HG03571 (cell line): Measurements from ENCODE around the gene CSRP3.

Experiments used
- ATAC-seq: cut with Tn5 transposase; IDR thresholded peaks from one replicate; pipeline ENCODE4 v1.9.1; 2021; ENCODE audit not compliant: unreplicated experiment

Gene CSRP3

DNA sequence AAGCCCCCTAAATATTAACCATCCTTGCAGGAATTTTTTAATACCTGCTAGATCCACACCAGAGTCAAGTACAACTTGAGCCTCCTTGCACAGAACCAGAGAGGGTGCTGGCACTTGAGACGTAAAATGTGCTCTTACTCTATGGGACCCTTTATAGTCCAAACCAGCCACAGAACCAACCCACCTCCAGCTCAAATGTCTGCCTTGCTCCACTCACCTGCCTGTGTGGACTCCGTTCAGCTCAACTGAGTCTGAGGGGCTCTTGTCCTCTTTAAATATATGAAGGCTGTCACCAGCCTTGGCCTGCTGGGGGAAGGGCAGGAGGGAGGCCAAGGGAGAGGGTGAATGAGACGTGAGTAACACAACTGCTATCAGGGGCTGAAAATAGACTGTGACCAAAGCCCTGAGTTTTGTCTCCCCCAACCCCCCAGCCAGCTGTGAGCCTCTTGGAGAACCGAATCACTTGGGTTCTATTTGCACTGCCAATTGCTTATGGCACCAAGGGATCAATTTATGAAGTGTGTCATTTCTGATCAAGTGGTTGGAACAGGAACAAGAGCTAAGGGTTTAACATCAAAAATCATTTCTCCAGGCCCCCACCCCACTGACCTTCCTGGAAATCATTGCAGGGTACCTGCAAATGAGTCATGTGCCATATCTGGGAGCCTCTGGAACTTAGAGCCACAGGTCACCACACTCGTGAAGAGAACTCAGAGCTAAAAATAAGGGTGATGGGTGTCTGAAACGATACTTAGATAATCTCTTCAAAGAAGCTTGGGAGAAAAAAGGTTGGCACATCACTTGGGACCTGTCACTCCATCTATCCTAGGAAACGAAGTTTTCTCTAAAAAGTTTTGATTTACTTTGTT is at the start of gene CSRP3:
Gene CSRP3, minus strand, starts transcription at position 247 of the 869 bp plus-strand sequence. CDS start 9,535 bp downstream, outside the sequence.
- no peak for ATAC-seq

DNA sequence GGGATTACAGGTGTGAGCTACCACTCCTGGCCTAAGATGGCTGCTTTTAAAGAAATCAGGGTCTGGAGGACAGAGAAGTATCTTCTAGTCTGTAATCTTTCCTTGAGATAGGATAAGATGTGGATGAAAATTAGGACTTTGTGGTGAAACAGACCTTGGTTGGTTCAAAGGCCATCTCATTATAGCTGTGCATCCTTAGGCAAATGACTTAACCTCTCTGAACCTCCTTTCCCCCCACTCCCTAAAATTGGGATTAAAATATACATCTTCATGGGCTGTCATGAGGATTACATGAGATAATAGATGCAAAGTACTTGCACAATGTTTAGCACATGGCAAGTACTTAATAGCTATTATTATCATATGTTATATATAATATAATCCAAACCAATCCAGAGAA is 49.8 kb upstream of the CSRP3 start:
- no peak for ATAC-seq

DNA sequence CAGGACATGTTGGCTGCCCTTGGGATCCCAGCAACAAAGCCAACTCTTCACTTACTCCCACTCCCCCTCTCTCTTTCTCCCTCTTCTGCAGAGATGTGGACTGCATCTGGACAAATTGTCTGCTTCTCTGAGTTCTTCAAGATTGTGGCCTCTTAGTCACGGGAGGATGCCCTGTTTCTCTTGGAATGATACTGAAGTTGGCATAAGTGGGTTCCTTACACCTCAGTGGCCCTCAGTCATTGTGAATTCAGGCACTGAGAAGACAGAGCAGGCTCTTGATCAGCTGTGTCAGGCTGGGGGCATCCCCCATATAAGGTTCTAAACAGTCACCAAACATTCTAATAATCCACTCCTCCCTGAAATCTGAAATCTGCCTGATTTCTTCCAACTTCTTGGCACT is 45.0 kb upstream of the CSRP3 start:
- ATAC-seq: no peak

DNA sequence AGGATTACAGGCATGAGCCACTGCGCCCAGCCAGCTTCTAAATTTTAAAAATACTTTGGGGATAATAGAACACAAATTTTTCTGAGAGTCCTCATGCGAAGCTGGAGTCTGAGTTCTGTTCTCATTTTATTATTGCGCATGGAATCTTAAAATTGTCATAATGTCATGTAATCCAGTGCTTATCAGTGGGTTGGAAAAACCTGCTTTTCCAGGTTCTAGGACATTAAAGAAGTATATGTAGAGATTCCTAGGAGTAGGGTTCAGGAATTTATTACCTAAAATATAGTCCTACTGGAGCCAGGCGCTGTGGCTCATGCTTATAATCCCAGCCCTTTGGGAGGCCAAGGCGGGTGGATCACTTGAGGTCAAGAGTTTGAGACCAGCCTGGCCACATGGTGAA is 43.6 kb upstream of the CSRP3 start:
- no peak for ATAC-seq

DNA sequence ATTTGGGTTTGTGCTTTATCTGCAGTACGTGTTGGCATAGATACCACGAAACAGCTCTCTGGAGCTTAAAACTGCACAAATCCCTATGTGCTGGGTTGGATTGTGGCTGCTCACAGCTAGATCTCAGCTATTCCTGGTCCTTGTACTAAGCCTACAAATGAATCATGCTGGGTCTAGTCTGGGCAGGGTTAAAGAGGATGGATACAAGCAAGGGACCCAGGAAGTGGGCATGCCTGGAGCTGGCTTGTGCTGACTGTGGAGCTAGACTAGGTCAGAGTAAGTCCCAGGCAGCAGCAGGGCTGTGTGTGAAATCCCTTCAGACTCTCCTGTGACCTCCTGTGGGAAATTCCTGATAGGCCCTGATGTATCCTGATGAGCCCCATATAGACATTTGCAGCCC is 42.8 kb upstream of the CSRP3 start:
- no peak for ATAC-seq

DNA sequence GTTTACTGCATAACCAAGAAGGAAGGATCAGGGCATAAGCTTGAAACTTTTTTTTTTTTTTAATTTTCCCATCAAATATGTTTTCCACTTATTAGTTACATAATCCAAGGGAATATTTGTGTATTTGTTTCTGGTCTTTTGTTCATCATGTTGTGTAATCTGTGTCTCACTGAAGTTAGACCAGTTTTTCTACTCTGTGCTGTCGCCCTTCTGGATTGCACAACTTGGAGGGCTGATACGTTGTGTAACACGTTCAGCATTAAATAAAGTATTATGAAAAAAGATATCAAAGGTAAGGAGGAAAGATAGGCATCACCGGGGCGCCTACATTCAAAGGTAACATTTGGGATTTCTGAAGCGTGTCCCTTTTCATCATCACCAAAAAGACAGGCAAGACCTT is 42.3 kb upstream of the CSRP3 start:
- no peak for ATAC-seq

DNA sequence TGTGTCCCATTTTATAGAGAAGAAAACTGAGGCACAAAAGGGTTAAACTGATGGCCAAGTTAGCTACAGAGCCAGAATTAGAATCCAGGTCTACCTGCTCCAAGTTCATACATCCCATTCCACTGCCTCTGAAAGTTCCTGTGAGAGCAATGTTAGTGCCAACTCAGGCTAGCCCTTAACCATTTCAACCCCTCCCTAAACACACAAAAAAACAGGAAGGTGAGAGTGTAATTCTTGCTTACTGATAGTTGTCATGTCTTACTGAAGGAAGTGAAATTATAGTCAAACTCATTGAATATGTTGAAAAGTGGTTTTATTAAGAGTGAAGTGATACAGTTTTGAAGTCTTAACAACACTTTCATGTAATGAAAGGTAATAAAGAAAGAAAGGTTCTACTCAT is 41.8 kb upstream of the CSRP3 start:
- no peak for ATAC-seq

DNA sequence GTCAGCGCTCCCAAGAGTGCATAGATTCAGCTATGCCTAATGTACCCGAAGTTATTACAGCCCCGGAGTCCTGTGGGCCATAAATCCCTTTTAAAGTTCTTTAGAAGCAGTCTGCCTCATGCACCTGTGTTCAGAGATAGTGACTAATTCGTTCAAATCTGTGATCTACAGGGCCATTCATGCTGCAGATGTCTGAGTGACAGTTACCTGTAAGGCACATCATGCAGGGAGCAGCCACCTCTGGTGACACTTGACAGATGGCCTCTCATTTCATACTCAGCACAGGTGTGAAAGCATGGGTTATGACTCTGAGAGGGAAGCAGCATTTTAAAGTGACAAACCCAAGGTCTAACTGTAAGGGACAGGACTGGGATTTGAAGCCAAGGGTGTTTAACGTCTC is 41.4 kb upstream of the CSRP3 start:
- no peak for ATAC-seq

DNA sequence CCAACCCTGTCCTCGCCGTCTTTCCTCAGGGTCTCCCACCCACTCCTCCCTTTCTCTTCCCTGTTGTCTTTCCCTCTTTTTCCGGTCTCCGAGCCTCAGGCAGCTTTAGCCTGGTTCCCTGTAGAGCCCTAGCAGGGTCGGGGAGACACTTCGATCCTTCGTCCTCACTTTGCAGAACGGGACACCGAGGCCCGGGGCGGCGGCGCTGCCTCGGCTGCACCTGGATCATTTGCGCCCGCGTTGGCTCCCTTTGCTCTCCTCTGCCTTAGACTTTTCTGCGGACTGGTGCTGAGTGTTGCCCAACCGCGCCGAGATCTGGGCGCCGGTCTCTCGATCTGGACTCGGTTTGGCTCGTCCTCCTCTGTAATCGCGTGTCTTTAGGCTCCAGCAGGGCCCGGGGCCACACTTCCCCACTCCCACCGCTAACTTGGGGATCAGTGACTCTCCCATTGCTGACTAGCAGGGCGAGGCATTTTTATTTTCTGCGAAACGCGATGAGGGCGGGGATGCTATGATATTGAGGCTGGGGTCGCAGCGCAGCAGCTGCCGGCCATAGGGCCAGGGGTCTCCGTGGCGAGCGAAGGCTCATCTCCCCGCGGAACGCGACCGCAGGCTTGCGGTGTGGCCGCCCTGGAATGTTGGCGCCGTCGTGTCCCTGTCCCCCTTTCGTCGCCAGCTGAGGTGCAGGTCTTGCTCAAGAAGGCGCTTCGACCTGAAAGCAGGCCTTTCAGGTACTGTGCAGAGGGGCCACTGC is 40.6 kb upstream of the CSRP3 start:
- no peak for ATAC-seq

DNA sequence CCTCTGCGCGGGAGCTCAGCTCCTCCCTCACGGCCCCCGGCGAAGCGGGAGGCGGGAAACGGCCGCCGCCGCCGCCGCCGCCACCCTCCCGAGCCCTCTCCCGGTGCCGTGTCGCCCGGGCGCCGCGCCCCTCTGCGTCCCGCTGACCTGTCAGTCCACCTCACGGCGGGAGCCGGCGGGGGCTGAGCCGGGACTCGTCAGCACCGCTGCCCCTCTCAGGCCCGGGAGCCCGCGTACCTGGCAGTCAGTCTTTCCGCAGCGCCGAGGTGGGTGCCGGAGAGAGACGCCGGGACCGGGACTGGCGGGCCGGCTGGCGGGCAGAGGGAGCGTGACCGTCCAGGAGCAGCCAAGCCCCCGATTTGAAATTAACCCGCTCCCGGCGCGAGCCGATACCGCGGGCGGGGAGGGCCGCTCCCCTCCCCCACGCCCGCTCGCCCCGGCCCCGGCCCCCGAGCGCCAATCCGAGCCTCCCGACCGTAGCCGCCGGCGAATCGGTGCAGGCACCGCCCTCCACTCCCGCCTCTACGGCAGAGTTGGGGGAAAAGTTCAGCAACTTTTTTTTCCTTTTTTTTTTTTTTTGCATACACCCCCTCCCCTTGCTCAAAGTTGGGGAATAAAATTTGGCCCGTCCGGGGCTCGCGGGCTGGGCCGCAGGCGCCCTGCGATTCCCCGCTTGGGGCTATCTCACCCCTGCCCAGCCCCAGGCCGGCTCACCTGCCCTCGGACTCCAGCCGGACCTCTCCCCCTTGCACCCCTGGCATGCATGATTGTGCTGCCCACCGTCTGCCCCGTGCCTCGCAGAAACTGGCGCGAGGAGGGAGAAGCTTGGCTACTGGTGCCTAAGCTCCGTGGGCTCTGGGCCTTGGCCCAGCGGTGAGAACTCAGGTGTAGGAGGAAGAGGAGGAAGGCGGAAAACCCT is 39.7 kb upstream of the CSRP3 start:
- peak; percentile 29 for ATAC-seq

DNA sequence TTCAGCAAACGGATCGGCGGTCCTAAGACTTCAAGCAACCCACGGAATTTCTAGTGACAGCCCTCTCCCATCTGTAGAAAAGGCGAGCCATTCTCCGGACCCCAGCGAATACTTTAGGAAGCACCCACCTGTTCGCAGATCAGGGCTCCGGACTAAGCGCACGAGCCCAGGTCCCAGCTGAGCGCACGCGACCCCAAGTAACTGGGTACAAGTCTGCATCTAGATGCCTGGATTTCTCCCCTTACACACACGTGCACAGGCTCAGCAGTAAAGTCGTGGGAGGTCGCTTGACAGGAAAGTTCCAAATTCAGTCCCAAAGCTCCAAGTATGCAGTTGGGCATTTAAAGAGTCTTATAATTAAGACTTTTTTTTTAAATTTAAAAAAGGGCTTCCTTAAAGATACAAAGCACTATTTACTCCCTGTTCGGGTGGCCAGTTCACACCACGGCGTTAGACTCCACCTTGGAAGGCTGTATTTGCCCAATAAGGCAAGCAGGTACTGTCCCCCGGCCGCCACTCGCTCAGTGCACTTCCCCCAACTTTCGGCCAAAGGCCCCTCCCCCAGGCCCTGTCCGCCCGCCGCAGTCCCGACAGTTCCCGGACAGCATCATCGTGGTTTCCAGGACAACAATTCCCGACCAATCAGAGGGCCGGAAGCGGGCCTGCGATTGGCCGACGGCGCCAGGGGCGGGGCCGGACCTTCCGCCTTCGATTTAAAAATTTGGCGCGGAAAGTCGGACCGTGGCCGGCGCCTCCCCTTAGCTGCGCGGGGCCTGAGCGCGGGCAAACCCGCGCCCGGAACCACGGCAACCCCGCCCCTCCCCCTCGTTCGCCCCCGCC is 38.9 kb upstream of the CSRP3 start, which contains the start of gene E2F8:
Gene E2F8, minus strand, starts transcription at position 526 of the 840 bp plus-strand sequence. CDS start 824 bp downstream, outside the sequence.
- peak; percentile 83 for ATAC-seq

DNA sequence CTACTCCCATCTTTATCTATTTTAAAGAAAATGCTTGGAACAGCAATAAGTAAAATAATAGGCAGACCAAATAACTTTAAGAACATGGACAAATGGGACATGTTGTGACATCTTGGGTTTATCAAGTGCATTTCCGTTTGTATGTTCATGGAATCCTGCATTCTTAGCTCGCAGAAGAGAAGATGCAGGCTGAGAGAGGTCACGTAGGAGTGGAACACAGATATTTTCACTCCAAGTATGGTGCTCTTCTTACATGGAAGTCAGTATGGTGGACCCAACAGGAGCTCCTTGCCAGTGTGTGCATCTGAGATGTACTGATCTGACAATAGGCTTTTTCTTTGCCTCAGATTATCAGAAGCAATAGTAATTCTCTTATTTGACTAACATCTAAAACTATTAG is 37.3 kb upstream of the CSRP3 start:
- ATAC-seq: no peak

DNA sequence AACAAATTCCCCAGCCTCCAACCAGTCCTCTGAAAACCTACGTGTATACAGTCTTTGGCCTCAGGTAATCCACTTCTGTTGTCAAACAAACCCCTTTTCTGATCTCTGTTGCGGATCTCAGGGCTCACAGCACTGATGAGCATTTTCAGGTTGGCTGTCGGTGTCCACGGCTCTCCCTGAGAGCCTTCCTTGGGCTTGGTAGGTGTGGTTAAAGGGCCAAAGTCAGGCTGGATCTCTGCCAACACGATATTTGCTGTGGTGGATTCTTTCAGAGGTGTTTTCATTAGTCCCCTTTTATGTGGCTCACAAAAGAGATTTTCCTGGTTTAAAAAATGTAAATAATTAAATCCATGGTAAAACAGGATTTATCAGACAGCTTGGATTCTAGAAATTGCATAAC is 36.0 kb upstream of the CSRP3 start:
- no peak for ATAC-seq

DNA sequence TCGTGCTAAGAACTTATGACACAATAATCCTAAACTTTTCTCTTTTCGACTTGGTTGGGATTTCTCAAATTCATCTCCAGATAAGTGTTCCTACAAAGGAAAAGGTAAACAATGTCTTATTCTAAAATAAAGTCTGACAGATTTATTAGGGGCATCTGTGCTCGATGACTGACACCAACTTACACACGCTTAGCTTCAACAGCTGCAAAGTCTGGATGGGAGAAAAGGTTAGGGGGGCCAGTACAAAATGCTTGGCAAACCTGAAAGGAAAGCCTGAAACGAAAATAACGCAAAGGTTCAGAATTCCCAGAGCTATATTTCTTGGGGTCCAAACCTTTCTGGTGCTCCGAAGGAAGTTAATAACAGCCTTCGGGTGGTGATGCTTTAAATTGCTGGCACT is 35.6 kb upstream of the CSRP3 start:
- ATAC-seq: no peak

DNA sequence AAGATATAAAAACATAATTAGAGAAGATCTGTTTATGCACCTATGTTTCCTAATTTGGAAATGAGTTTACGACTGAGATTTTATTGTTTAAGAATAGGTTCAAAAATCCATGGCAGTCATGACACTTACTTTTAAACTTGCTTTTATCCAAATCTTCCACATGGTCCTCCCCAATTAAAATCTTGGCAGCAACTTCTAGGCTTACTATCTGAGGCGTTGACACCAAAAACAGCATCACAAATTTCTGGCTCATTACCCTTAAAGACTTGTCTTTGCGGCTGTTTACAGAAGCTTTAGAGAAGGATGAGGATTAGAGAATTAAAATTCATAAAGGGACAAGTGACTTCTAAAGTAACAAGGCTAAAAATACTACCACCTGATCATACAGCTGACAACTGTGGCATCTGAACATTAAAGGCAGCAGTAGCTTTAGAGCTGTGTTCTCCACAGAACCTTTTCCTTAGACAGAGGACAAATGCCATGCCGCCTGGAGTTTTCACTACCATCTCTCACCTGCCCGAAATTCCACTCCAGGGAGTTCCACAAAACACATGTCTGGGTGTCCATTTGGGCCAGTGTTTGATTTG is 32.5 kb upstream of the CSRP3 start:
- no peak for ATAC-seq

DNA sequence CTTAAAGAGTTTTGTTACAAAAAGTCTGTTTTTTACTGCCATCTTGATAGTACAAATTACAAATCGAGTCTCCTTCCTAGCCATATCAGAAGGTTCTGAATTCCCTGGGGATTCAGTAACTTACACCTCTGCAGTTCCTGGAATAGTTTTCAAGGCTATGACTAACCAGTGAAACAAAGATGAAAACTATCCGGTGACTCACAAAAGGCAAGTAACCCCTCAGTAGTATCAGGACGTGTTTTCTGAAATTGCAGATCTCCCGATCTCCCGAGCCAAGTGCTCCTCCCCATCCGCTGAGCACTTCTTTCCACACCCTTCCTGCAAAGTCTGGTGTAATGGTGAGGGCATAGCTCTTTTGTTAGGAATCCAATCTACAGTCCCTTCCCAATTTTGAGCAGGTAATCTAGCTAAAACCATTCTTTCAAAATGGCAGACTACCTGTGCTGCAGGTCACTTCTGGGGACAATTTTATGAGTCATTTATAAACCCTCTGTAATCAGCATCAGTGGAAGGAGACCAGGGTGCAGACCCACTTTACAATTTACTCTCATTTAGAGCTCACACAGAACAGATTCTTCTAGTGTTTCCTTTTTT is 31.2 kb upstream of the CSRP3 start:
- no peak for ATAC-seq

DNA sequence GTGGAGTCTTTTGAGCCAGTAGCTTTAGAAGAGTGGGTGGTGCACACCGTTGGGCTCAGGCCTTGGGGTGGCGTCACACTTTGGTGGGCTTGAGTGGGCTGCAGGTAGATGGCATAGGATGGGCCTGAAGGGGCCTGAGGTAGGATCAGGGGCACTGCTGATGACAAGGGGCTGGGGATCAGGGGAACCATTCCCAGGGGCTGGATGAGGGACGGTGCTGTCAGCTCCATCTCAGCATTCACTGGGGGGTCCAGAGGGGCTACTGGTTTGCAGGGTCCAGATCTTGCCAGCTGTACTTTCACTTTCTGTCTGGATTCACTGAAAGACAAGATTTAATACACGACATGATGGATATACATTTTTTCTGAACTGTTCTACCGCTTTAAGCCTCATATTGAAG is 27.9 kb upstream of the CSRP3 start:
- ATAC-seq: no peak

DNA sequence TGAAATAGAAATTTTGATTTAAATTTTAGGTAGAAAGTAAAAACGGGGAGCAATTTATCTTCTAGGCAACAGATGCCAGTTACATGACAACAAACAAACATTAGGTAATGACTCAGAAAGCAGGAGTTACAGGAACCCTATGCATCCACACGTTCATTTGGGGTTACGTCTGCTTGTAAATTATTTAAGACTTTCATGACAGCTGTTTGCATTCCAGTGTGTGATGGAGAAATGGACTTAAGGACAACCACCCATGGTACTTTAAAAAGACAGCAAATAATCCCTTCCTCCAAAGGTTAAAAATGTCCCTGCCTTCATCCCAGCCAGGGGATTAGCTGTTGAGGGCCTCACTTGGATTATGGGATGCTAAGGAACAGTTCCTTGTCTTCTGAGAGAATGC is 27.2 kb upstream of the CSRP3 start:
- no peak for ATAC-seq

DNA sequence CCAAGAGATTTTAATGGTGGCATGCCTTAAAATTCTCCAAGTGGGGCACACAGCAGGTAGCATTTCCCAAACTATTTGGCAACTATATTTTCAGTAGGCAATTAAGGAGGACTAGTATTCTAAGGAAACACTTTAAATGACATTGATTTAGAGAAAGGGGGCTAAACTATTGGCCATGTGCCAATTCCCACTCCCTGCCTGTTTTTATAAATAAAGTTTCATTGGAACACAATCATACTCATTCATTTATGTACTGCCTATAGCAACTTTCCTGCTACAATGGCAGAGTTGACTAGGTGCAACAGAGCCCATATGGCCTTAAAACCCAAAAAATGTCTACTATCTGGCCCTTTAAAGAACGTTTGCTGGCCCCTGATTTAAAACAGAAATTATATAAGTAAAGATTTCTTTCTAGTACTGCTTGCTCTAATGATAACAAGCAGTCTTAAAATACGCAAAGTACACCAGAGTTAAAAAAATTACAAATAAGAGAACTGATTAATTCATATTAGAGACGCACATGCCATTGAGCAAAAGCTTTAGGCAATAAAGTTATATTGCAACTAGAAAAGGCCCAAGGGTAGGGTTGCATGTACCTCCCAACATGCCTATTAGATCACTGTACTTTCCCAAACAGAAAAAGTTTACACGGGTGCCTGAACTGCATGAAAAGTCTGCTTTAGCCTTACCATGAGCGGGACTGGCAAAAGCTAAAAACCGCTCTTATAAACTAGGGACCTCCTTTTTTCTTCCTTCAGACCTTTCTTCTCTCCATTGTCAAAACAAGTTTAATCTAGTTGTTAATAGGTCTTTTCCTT is 24.8 kb upstream of the CSRP3 start:
- no peak for ATAC-seq
